SKM-1 treated with dmso at 0.1 percent for 144 hours (cell line): ENCODE data around the gene PPBP.
"Not testable (repeated sequence)": the region's sequence is repeated elsewhere in the genome, so short reads cannot be mapped to it uniquely, and the experiment has no call there.

ENCODE experiments used
- DNase-seq: peaks from one replicate; lab custom pipeline; 2025; ENCODE audit not compliant: unreplicated experiment; lab: John Stamatoyannopoulos, UW

The PPBP gene

GRCh38 chr4:73950376-73950920 is 37.5 kb downstream of the PPBP start:
- DNase-seq, result not testable (repeated sequence)

- no peak for DNase-seq
Measured at GRCh38 chr4:73948990-73949706, 38.8 kb downstream of the PPBP start.

DNA sequence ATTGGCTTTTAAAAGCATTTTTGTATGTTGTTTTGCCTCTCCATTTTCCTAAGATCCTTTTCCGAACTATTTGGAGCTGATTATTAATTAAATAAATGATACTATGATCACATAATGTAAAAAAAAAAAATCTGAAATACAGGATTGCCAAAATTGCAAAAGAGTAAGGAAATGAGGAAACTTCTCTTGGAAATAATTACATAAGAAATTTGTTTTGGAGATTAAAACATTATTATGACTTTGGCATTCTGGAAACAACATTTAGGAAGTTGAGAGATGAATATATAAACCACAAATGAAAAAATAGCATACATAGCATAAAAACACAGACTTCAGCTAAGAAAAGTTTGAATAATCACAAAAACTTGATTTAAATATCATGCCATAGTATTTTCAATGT is 39.7 kb downstream of the PPBP start:
- no peak for DNase-seq

- no peak for DNase-seq
Measured at GRCh38 chr4:73947239-73947985, 40.6 kb downstream of the PPBP start.

GRCh38 chr4:73945674-73946449 is 42.1 kb downstream of the PPBP start:
- DNase-seq, result no peak

- DNase-seq, result no peak
Measured at GRCh38 chr4:73945140-73945539, 42.9 kb downstream of the PPBP start.

GRCh38 chr4:73944061-73944875 is 43.7 kb downstream of the PPBP start:
- no peak for DNase-seq

DNA sequence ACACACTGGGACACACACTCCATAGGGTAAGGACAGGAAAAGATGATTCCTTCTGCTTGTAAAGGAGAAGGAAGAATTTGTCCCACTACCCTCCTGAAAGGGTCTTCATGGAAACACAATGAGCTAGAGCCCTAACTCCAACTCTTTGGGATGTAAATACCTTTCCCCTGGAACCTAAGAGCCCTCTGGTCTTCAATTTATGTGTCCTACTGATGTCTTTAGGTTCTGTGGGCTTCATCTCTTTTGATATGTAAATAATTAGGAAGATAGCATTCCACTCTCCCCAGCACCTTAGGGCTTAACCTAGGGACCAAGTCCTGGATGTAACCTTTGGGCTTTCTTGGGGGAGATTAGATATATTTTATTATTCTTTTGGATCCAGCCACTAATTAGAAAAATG is 44.4 kb downstream of the PPBP start:
- no peak for DNase-seq

DNA sequence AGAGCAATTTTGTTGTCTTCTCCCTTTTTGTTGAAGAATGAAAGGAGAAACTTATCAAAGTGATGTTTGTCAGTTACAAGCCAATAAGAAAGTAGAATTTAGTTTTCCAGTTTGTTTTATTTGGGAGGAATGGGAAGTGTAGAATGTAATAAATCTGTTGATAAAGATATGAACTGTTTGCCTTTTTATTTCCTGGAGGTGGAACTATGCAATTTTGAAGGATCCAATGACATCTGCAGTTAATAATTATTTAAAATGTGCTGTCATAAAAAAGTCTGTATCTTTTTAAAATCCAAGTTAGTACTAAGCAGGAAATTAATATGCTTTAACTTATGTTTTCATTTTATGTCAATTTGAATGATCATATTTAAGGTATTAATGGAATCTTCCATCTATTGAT is 51.0 kb downstream of the PPBP start:
- DNase-seq, result no peak
